T-cell (primary cell): ENCODE results near the gene KERA. TPM values are rescaled to one million over a fixed set of nuclear protein-coding genes. Genes with fewer than 3 reads are reported as not detected.

Source experiments
- ATAC-seq, 4 experiments: fragments of 200-7000 bp in 3 of 4; fragments of 150-1000 bp in 1 of 4; cut with Tn5 transposase; replicated peaks in 1 of 4; 1 replicate in 3 of 4; 2 replicates in 1 of 4; pipeline ENCODE4 v1.10.0; 2021; ENCODE audit warnings: moderate library complexity in 3 of 4, mild to moderate bottlenecking in 2 of 4, moderate number of reproducible peaks in 1 of 4
- CTCF ChIA-PET, 2 donors: fragments of 300-600 bp; sonication (Branson Sonifier 250); formaldehyde crosslinking; loops; one replicate each; lab custom pipeline; 2022; ENCODE audit warnings: antibody characterized with exemption in 2 of 2; lab: Charles Lee
- POLR2A ChIA-PET, 2 donors: fragments of 300-600 bp; sonication (Branson Sonifier 250); formaldehyde crosslinking; loops; one replicate each; lab custom pipeline; 2022; ENCODE audit warnings: antibody characterized with exemption in 2 of 2; lab: Charles Lee
- DNase-seq, 35 experiments: peaks; one replicate each; pipeline versions ENCODE4 v3.0.0 to v3.0.0-alpha.2; 2013 to 2023
- H3K27ac ChIP-seq: one replicate; pipeline ENCODE4 v1.5.1; 2013; ENCODE audit warnings: low read length
- H3K27me3 ChIP-seq, 2 experiments: replicated peaks in 1 of 2; 1 replicate in 1 of 2; 2 replicates in 1 of 2; pipeline versions ENCODE4 v1.6.1 to v1.7.0; 2013; ENCODE audit warnings: low read length in 1 of 2, mixed read lengths in 1 of 2; ENCODE audit not compliant: control insufficient read depth in 2 of 2, insufficient read depth in 2 of 2; ENCODE audit errors: extremely low read depth in 1 of 2
- H3K36me3 ChIP-seq, 2 donors: 1 replicate in 1 of 2; 2 replicates in 1 of 2; pipeline versions ENCODE4 v1.6.1 to v1.7.0; 2013; ENCODE audit warnings: low read length in 1 of 2; ENCODE audit not compliant: control insufficient read depth in 2 of 2, insufficient read depth in 1 of 2; ENCODE audit errors: extremely low read depth in 1 of 2
- H3K4me1 ChIP-seq, 2 experiments: 1 replicate in 1 of 2; 2 replicates in 1 of 2; pipeline versions ENCODE4 v1.6.1 to v1.7.0; 2013; ENCODE audit warnings: low read length in 2 of 2, mixed read lengths in 1 of 2; ENCODE audit not compliant: insufficient read depth in 2 of 2, control insufficient read depth in 1 of 2; ENCODE audit errors: extremely low read depth in 1 of 2
- H3K4me3 ChIP-seq, 2 donors: 1 replicate in 1 of 2; 2 replicates in 1 of 2; pipeline versions ENCODE4 v1.5.1 to v1.7.0; 2013; ENCODE audit warnings: mild to moderate bottlenecking in 2 of 2, low read length in 1 of 2, moderate library complexity in 1 of 2; ENCODE audit not compliant: control insufficient read depth in 1 of 2; ENCODE audit errors: extremely low read depth in 1 of 2
- H3K9me3 ChIP-seq: 2 replicates; pipeline ENCODE4 v1.7.0; 2013
- H3K27ac Mint-ChIP-seq, 2 donors: one replicate each; pipeline ENCODE4 v1.8.0; 2020 to 2021; ENCODE audit warnings: mild to moderate bottlenecking in 2 of 2, mixed read lengths in 2 of 2
- H3K27me3 Mint-ChIP-seq, 2 donors: one replicate each; pipeline ENCODE4 v1.8.0; 2021 to 2022; ENCODE audit warnings: mixed read lengths in 2 of 2
- H3K36me3 Mint-ChIP-seq: one replicate; pipeline ENCODE4 v1.8.0; 2021; ENCODE audit warnings: mixed read lengths
- H3K4me1 Mint-ChIP-seq, 3 donors: one replicate each; pipeline ENCODE4 v1.8.0; 2020 to 2022; ENCODE audit warnings: mixed read lengths in 3 of 3, mild to moderate bottlenecking in 1 of 3
- H3K4me3 Mint-ChIP-seq, 3 donors: one replicate each; pipeline ENCODE4 v1.8.0; 2020 to 2022; ENCODE audit warnings: mild to moderate bottlenecking in 3 of 3, mixed read lengths in 3 of 3, moderate library complexity in 3 of 3
- H3K9me3 Mint-ChIP-seq, 3 donors: one replicate each; pipeline ENCODE4 v1.8.0; 2020 to 2022; ENCODE audit warnings: mixed read lengths in 3 of 3
- WGBS: methylation state at CpG from one replicate; pipeline ENCODE4 v1.1.5; 2013; ENCODE audit warnings: missing lambda C conversion rate; ENCODE audit not compliant: insufficient coverage; 5-methylcytosine and 5-hydroxymethylcytosine counted together
- total RNA-seq, 35 experiments: library from RNA in 6 of 35; stranded (reverse) in 6 of 35; fragments of 120-200 nt in 1 of 35; gene quantifications; one replicate each; pipeline versions ENCODE4 v1.2.1 to v1.2.4 and lab custom pipeline; 2013 to 2026

Gene KERA
- total RNA-seq, 5 donors from 2014 or later (not counting 1 experiment from before 2014, with no cell fraction given): not detected

DNA sequence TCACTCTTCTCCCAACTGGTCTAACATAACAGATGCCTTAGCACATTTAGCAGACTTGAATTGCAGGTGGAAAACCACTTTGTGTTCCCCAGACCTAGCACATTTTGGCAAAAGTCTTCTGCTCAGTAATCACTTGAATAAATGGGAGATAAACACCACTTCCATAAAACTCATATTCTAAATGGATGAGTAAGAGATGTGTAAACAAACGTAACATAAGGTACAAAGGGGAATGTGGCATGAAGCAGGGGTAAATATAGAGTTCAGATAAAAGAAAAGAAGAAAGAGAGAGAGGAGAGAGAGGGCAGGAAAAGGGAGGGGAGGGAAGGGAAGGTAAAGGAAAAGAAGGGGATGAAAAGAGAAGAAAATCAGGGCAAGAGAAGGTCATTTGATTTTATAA, 17.0 kb upstream of the KERA start:
- Mint-ChIP-seq H3K36me3 (no peaks in the 10 kb centered on the region), H3K4me1 (no peaks in the 10 kb centered on the region), H3K9me3 (no peaks in the 10 kb centered on the region), H3K27me3 (no peaks in the 10 kb centered on the region), H3K4me3 (no peak overlapping the region), H3K27ac (no peak overlapping the region)
- WGBS: 33% methylated on average over 1 of the region's 1 CpG
- ChIA-PET POLR2A (no interaction called here), CTCF (no interaction called here)
- Histone ChIP-seq H3K36me3 (no peaks in the 10 kb centered on the region), H3K27me3 (no peaks in the 10 kb centered on the region), H3K4me1 (no peaks in the 10 kb centered on the region), H3K27ac (no peak overlapping the region), H3K9me3 (no peaks in the 10 kb centered on the region), H3K4me3 (no peak overlapping the region)
- DNase-seq (no peak), ATAC-seq (no peak)

DNA sequence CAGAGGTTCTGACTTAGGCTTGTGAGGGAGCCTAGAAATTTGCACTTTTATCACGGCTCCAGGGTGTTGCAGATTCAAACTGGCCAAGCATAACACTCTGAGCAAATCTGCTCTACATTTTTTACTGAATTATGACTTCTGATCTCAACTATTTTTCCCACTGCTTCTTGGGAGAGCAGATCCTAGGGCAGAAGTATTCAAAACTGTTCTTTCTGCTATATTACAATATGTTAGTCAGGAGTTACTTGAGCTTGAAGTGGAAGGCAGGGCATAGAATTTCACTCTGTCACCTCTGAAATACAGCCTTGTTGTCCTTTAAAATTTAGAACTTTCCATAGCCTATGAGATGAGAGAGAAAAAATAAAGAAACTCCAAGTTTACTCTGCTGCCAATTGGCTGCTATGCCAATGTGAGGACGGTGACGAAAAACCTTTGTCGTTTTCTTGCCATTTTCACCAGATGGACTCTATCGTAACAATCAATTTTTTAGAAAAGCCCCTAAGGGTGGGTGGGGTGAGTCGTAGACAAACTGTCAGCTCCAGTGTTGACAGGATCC, 16.4 kb upstream of the KERA start:
- Histone ChIP-seq H3K4me3 (no peak overlapping the region), H3K36me3 (no peaks in the 10 kb centered on the region), H3K4me1 (no peaks in the 10 kb centered on the region), H3K9me3 (no peaks in the 10 kb centered on the region), H3K27me3 (no peaks in the 10 kb centered on the region), H3K27ac (no peak overlapping the region)
- WGBS: 0% methylated on average over 1 of the region's 6 CpGs
- Mint-ChIP-seq H3K27ac (no peak overlapping the region), H3K9me3 (no peaks in the 10 kb centered on the region), H3K36me3 (no peaks in the 10 kb centered on the region), H3K4me1 (no peaks in the 10 kb centered on the region), H3K27me3 (no peaks in the 10 kb centered on the region), H3K4me3 (no peak overlapping the region)
- no peak for DNase-seq
- ATAC-seq: no peak
- POLR2A ChIA-PET: no interaction called here
- CTCF ChIA-PET: no interaction called here

DNA sequence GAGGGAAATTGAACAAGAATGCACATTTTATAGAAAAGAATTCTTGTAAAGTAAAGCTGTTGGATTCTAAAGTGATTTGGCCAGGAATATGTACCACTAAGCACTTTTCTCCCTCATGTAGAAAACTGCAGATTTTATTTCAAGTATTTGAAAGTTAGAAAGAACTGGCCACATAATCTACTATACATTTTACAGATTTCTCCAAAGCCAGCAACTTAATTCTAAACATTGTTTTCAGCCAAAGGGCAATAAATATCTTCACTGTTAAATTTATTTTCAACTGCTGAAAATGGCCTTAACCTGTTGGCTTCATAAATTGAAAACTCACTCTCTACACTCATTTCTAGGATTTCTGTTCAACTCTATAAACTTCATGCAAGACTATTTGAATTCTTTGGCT, 15.6 kb upstream of the KERA start:
- H3K4me3 Mint-ChIP-seq: no peak overlapping the region
- no peaks in the 10 kb centered on the region for H3K36me3 Mint-ChIP-seq
- H3K27ac Mint-ChIP-seq: no peak overlapping the region
- DNase-seq: no peak
- H3K4me1 ChIP-seq: no peaks in the 10 kb centered on the region
- H3K27me3 Mint-ChIP-seq: peaks cover 0 to under 1% of the 10 kb centered on the region in 2 donors
- no peaks in the 10 kb centered on the region for H3K27me3 ChIP-seq
- ChIA-PET CTCF (no interaction called here), POLR2A (no interaction called here)
- no peaks in the 10 kb centered on the region for H3K9me3 ChIP-seq
- H3K4me1 Mint-ChIP-seq: no peaks in the 10 kb centered on the region
- H3K9me3 Mint-ChIP-seq: no peaks in the 10 kb centered on the region
- H3K4me3 ChIP-seq: no peak overlapping the region
- no peak overlapping the region for H3K27ac ChIP-seq
- H3K36me3 ChIP-seq: no peaks in the 10 kb centered on the region
- ATAC-seq: no peak

GRCh38 chr12:91072931-91073330, 15.1 kb upstream of the KERA start:
- H3K36me3 ChIP-seq: no peaks in the 10 kb centered on the region
- H3K27me3 Mint-ChIP-seq: peaks cover 0 to 5% of the 10 kb centered on the region in 2 donors
- ATAC-seq: no peak
- WGBS: no CpG with 5 or more reads among the region's 2 CpGs
- no peaks in the 10 kb centered on the region for H3K36me3 Mint-ChIP-seq
- H3K4me1 ChIP-seq: no peaks in the 10 kb centered on the region
- no peak overlapping the region for H3K27ac ChIP-seq
- H3K4me1 Mint-ChIP-seq: no peaks in the 10 kb centered on the region
- POLR2A ChIA-PET: interaction anchor here in 1 of 2 donors (0.7 kb wide), 2 partner anchors 179 to 1458 kb away, joined by 5 to 10 read pairs; no protein-coding TSS in a partner anchor
- H3K27ac Mint-ChIP-seq: no peak overlapping the region
- no peak for DNase-seq
- H3K4me3 Mint-ChIP-seq: no peak overlapping the region
- H3K9me3 Mint-ChIP-seq: no peaks in the 10 kb centered on the region
- CTCF ChIA-PET: no interaction called here
- no peak overlapping the region for H3K4me3 ChIP-seq
- H3K27me3 ChIP-seq: no peaks in the 10 kb centered on the region
- no peaks in the 10 kb centered on the region for H3K9me3 ChIP-seq

GRCh38 chr12:91070936-91071335, 13.1 kb upstream of the KERA start:
- Mint-ChIP-seq H3K9me3 (no peaks in the 10 kb centered on the region), H3K4me3 (no peak overlapping the region), H3K27me3 (peaks cover 0 to 9% of the 10 kb centered on the region in 2 donors), H3K4me1 (no peaks in the 10 kb centered on the region), H3K27ac (no peak overlapping the region), H3K36me3 (no peaks in the 10 kb centered on the region)
- no peak overlapping the region for H3K27ac ChIP-seq
- no peak for DNase-seq
- ATAC-seq: no peak
- H3K9me3 ChIP-seq: no peaks in the 10 kb centered on the region
- H3K4me1 ChIP-seq: no peaks in the 10 kb centered on the region
- H3K36me3 ChIP-seq: no peaks in the 10 kb centered on the region
- ChIA-PET CTCF (no interaction called here), POLR2A (no interaction called here)
- no peak overlapping the region for H3K4me3 ChIP-seq
- H3K27me3 ChIP-seq: no peaks in the 10 kb centered on the region

GRCh38 chr12:91065396-91065795, 7.6 kb upstream of the KERA start:
- no CpG with 5 or more reads among the region's 3 CpGs for WGBS
- Mint-ChIP-seq H3K27ac (no peak overlapping the region), H3K27me3 (peaks cover 0 to 9% of the 10 kb centered on the region in 2 donors), H3K36me3 (no peaks in the 10 kb centered on the region), H3K4me3 (no peak overlapping the region), H3K4me1 (no peaks in the 10 kb centered on the region), H3K9me3 (no peaks in the 10 kb centered on the region)
- no peak for DNase-seq
- H3K27me3 ChIP-seq: no peaks in the 10 kb centered on the region
- ChIA-PET POLR2A (no interaction called here), CTCF (no interaction called here)
- H3K9me3 ChIP-seq: no peaks in the 10 kb centered on the region
- no peak overlapping the region for H3K4me3 ChIP-seq
- H3K4me1 ChIP-seq: no peaks in the 10 kb centered on the region
- ATAC-seq: no peak
- H3K27ac ChIP-seq: no peak overlapping the region
- H3K36me3 ChIP-seq: no peaks in the 10 kb centered on the region

DNA sequence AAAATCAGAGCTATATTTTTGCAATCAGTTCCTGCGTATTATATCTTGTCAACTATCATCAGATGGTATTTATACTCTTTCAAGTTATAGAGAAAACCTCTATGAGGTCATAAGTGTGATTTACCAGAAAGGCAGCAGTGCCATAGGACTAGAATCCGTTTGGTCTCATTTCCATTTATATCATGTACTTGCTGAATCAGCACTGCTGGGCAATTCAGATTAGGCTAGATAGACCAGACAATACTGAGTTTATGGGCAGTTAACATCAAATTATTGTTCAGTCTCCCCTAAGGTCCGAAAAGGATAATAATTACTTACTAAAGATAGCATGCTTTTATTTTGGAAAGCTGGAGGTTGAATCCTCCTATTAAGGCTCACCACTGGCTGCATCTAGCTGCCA, 6.8 kb upstream of the KERA start:
- Histone ChIP-seq H3K9me3 (no peaks in the 10 kb centered on the region), H3K4me3 (no peak overlapping the region), H3K4me1 (no peaks in the 10 kb centered on the region), H3K36me3 (no peaks in the 10 kb centered on the region), H3K27me3 (no peaks in the 10 kb centered on the region), H3K27ac (no peak overlapping the region)
- Mint-ChIP-seq H3K36me3 (no peaks in the 10 kb centered on the region), H3K4me3 (no peak overlapping the region), H3K9me3 (no peaks in the 10 kb centered on the region), H3K4me1 (no peaks in the 10 kb centered on the region), H3K27me3 (peaks cover 0 to 9% of the 10 kb centered on the region in 2 donors), H3K27ac (no peak overlapping the region)
- ATAC-seq: no peak
- no peak for DNase-seq
- WGBS: 100% methylated on average over 1 of the region's 3 CpGs
- CTCF ChIA-PET: no interaction called here
- POLR2A ChIA-PET: no interaction called here
